Duodenal mucosa (tissue), 2 donors: ENCODE results near the gene KDM4C.
"Not testable (repeated sequence)": the region's sequence is repeated elsewhere in the genome, so short reads cannot be mapped to it uniquely, and the experiment has no call there.

ENCODE experiments used
- H3K27ac ChIP-seq: one replicate; pipeline ENCODE4 v1.7.0; 2013; ENCODE audit warnings: low read depth, low read length
- H3K27me3 ChIP-seq, 2 donors: one replicate each; pipeline ENCODE4 v1.7.0; 2013; ENCODE audit warnings: low read length in 2 of 2, control low read depth in 1 of 2; ENCODE audit not compliant: insufficient read depth in 2 of 2, control insufficient read depth in 1 of 2
- H3K36me3 ChIP-seq, 2 donors: one replicate each; pipeline ENCODE4 v1.7.0; 2013; ENCODE audit warnings: low read length in 2 of 2, control low read depth in 1 of 2; ENCODE audit not compliant: insufficient read depth in 2 of 2, control insufficient read depth in 1 of 2
- H3K4me1 ChIP-seq, 2 donors: one replicate each; pipeline ENCODE4 v1.7.0; 2013; ENCODE audit warnings: low read length in 2 of 2, control low read depth in 1 of 2; ENCODE audit not compliant: insufficient read depth in 2 of 2, control insufficient read depth in 1 of 2
- H3K4me3 ChIP-seq, 2 donors: one replicate each; pipeline ENCODE4 v1.7.0; 2013; ENCODE audit warnings: low read length in 2 of 2, low read depth in 1 of 2
- H3K9ac ChIP-seq, 2 donors: one replicate each; pipeline ENCODE4 v1.7.0; 2013; ENCODE audit warnings: low read length in 2 of 2, low read depth in 1 of 2
- H3K9me3 ChIP-seq, 2 donors: one replicate each; pipeline ENCODE4 v1.7.0; 2013; ENCODE audit warnings: low read length in 2 of 2, control low read depth in 1 of 2; ENCODE audit not compliant: control insufficient read depth in 1 of 2

The KDM4C gene

GRCh38 chr9:6779417-6780241 is 21.9 kb downstream of the KDM4C start:
- Histone ChIP-seq H3K9me3 (no peaks in the 10 kb centered on the region), H3K27me3 (no peaks in the 10 kb centered on the region), H3K36me3 (no peaks in the 10 kb centered on the region), H3K27ac (no peak overlapping the region), H3K4me1 (peaks cover 15 to 26% of the 10 kb centered on the region in 2 donors), H3K4me3 (peak overlapping the region; percentile 1 to 8), H3K9ac (no peak overlapping the region)

DNA sequence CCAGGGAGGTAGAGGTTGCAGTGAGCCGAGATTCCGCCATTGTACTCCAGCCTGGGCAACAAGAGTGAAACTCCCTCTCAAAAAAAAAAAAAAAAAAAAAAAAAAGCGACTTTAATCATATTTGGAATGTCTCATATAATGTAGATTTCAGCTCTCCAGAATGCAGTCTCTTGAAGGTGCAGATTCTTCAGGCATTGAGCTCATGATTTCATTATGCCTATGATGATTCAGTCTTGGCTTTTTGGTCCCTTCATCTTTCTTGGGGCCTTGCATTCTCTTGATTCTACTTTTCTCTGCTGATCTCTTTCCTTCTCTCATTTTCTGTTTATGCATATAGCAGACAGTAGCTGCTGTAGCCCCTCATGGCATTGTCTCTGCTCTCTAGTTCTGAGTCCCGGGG is 22.9 kb downstream of the KDM4C start:
- no peaks in the 10 kb centered on the region for H3K27me3 ChIP-seq

GRCh38 chr9:6781476-6781875 is 23.7 kb downstream of the KDM4C start:
- no peak overlapping the region for H3K4me3 ChIP-seq
- no peaks in the 10 kb centered on the region for H3K27me3 ChIP-seq
- H3K9me3 ChIP-seq = no peaks in the 10 kb centered on the region
- H3K4me1 ChIP-seq = peaks cover 15 to 26% of the 10 kb centered on the region in 2 donors
- no peaks in the 10 kb centered on the region for H3K36me3 ChIP-seq
- no peak overlapping the region for H3K9ac ChIP-seq
- no peak overlapping the region for H3K27ac ChIP-seq

More for the DNA sequence above, 22.9 kb downstream of the KDM4C start:
- Histone ChIP-seq H3K4me1 (peaks cover 15 to 26% of the 10 kb centered on the region in 2 donors), H3K9ac (no peak overlapping the region), H3K27ac (no peak overlapping the region), H3K36me3 (no peaks in the 10 kb centered on the region), H3K4me3 (no peak overlapping the region), H3K9me3 (no peaks in the 10 kb centered on the region)

- Histone ChIP-seq H3K9ac (no peak overlapping the region), H3K36me3 (no peaks in the 10 kb centered on the region), H3K4me3 (no peak overlapping the region), H3K27ac (no peak overlapping the region), H3K27me3 (no peaks in the 10 kb centered on the region), H3K4me1 (peaks cover 20 to 30% of the 10 kb centered on the region in 2 donors), H3K9me3 (no peaks in the 10 kb centered on the region)
Measured at GRCh38 chr9:6782345-6782744, 24.6 kb downstream of the KDM4C start.

GRCh38 chr9:6782981-6783380 is 25.2 kb downstream of the KDM4C start:
- Histone ChIP-seq H3K27ac (no peak overlapping the region), H3K4me1 (peaks cover 26 to 36% of the 10 kb centered on the region in 2 donors), H3K36me3 (no peaks in the 10 kb centered on the region), H3K4me3 (no peak overlapping the region), H3K9ac (no peak overlapping the region), H3K9me3 (no peaks in the 10 kb centered on the region), H3K27me3 (no peaks in the 10 kb centered on the region)

- Histone ChIP-seq H3K9ac (no peak overlapping the region), H3K4me3 (no peak overlapping the region), H3K4me1 (peaks cover 32 to 44% of the 10 kb centered on the region in 2 donors), H3K36me3 (no peaks in the 10 kb centered on the region), H3K27ac (no peak overlapping the region), H3K9me3 (no peaks in the 10 kb centered on the region), H3K27me3 (no peaks in the 10 kb centered on the region)
Measured at GRCh38 chr9:6783753-6784152, 26.0 kb downstream of the KDM4C start.

DNA sequence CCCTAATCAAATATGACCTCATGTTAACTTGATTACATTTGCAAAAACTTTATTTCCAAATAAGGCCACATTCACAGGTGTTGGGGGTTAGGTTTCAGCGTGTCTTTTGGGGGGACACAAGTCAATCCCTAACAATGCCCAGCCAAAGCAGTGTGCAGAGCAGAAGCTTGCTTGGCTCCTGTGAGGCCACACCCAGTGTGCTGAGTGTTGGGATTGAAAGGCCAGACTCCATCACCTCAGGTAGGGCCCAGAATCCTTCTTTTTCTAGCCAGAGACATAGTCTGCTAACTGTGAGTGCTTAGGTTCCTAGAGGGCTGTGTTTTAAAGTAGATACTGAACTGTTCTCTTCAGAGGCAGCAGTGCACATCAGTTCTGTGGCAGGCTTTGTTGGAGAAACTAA is 27.9 kb downstream of the KDM4C start:
- Histone ChIP-seq H3K27ac (no peak overlapping the region), H3K9ac (no peak overlapping the region), H3K4me3 (no peak overlapping the region), H3K36me3 (no peaks in the 10 kb centered on the region), H3K4me1 (peaks cover 23 to 31% of the 10 kb centered on the region in 2 donors), H3K9me3 (no peaks in the 10 kb centered on the region), H3K27me3 (no peaks in the 10 kb centered on the region)

DNA sequence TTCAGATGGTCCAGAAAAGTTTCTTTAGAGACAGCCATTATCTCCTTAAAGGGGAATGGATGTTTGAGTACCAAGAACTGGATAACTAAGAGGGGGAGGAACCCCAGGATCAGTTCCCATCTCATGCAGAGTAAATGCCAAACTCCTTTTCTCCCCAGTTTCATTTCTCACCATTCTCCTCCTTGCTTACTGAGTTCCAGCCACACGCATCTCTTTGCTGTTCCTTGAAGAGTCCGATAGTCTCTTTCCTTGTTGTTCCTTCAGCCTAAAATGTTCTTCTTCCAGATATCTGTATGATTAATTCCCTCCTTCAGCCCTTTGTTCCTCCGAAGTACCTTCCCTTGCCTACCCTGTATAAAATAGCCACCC is 30.0 kb downstream of the KDM4C start:
- H3K27ac ChIP-seq = no peak overlapping the region
- H3K27me3 ChIP-seq = no peaks in the 10 kb centered on the region
- no peaks in the 10 kb centered on the region for H3K36me3 ChIP-seq
- no peaks in the 10 kb centered on the region for H3K9me3 ChIP-seq
- peaks cover 18 to 22% of the 10 kb centered on the region in 2 donors for H3K4me1 ChIP-seq
- no peak overlapping the region for H3K9ac ChIP-seq
- peak overlapping the region; percentile 24 to 54 for H3K4me3 ChIP-seq

DNA sequence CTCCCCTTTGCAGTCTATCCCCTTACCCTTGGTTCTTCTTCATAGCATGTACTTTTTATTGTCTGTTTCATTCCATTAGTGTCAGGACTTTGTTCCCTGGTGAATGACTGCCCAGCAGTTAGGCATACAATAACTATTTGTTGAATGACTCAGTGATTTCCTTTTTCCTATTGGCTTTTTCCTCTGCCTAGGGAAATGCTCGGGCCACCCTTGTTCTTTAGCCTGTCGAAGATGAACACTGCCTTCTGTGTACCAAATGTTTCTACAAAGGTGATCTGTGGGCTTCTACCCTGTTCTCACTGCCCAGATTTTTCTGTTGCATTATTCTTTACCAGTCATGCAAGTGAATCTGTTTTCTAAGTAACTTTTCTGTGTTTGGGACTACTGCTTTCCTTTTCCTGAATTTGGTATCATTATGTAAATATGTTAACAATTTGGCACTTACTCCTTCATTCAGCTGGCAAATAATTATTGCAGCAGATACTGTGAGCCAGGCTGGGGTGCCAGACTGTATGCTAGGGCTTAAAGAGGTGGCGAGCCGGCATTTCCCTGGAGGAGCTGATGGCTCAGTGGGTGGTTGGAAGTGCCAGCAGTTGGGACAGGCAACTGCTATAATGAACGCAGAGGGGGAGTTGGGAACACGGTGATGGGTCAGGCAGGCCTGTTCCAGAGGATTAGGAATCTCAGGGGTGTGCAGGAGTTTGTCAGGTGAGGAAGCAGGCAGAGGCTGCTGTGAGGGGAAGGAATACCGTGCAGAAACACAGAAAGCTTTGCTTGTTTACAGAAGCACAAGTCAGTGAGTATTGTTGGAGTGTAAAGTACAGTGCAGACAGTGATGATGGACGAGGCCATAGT is 30.6 kb downstream of the KDM4C start:
- Histone ChIP-seq H3K27me3 (no peaks in the 10 kb centered on the region), H3K4me3 (peak overlapping the region; percentile 31 to 54), H3K36me3 (no peaks in the 10 kb centered on the region), H3K4me1 (peaks cover 18 to 21% of the 10 kb centered on the region in 2 donors), H3K27ac (no peak overlapping the region), H3K9ac (no peak overlapping the region), H3K9me3 (no peaks in the 10 kb centered on the region)

DNA sequence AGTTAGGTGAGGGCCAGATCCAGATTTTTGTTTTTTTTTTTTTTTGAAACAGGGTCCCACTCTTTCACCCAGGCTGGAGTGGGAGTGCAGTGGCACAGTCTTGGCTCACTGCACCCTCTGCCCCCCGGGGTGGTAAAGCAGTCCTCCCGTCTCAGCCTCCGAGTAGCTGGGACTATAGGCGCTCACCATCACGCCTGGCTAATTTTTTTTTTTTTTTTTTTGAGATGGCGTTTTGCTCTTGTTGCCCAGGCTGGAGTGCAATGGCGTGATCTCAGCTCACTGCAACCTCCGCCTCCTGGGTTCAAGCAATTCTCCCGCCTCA is 31.2 kb downstream of the KDM4C start:
- not testable (repeated sequence) for H3K9me3 ChIP-seq, H3K27me3 ChIP-seq, H3K36me3 ChIP-seq, H3K9ac ChIP-seq, H3K27ac ChIP-seq
- peak overlapping the region in 1 of 2 donors; percentile 38 for H3K4me3 ChIP-seq
- peaks cover 18 to 21% of the 10 kb centered on the region in 2 donors for H3K4me1 ChIP-seq
